Measurements from ENCODE around the gene ISG20.

The ISG20 gene

GRCh38 chr15:88684345-88684744 lies 45.5 kb downstream of the ISG20 start:
- no peak overlapping the region for H4K91ac ChIP-seq (ENCODE audit: low read length)
- no peaks in the 10 kb centered on the region for H3K36me3 ChIP-seq (ENCODE audit: control insufficient read depth in 1 of 2, insufficient read depth in 2 of 2, low read depth in 1 of 2, low read length in 2 of 2)
- H2BK15ac ChIP-seq (ENCODE audit: low read depth, poor library complexity, severe bottlenecking), result no peak overlapping the region
- H3K23ac ChIP-seq (ENCODE audit: low read length in 2 of 2), result no peak overlapping the region
- H4K8ac ChIP-seq (ENCODE audit: low read length), result no peak overlapping the region
- no peak overlapping the region for H3K4me2 ChIP-seq (ENCODE audit: low read length, poor library complexity, severe bottlenecking)
- H3K4me3 ChIP-seq (ENCODE audit: insufficient read depth in 1 of 2, low read depth in 1 of 2, low read length in 2 of 2), result no peak overlapping the region
- H2BK120ac ChIP-seq (ENCODE audit: low read depth, low read length), result no peak overlapping the region
- H3K14ac ChIP-seq (ENCODE audit: low read length in 2 of 2), result no peak overlapping the region
- no peak overlapping the region for H3K9ac ChIP-seq (ENCODE audit: low read length)
- no peak overlapping the region for H3K18ac ChIP-seq (ENCODE audit: low read depth in 1 of 2, low read length in 2 of 2)
- H3K27me3 ChIP-seq (ENCODE audit: control insufficient read depth in 1 of 2, insufficient read depth in 1 of 2, low read length in 2 of 2), result peaks cover 3 to 64% of the 10 kb centered on the region in 2 experiments
- H2AK5ac ChIP-seq (ENCODE audit: low read length, severe bottlenecking), result no peak overlapping the region
- H3K4ac ChIP-seq (ENCODE audit: low read depth in 1 of 2, low read length in 2 of 2), result no peak overlapping the region
- H3K79me1 ChIP-seq (replicated peaks; ENCODE audit: low read length, poor library complexity, severe bottlenecking), result no peaks in the 10 kb centered on the region
- no peak overlapping the region for H2BK5ac ChIP-seq (ENCODE audit: low read depth, low read length, poor library complexity, severe bottlenecking)
- H3K27ac ChIP-seq (ENCODE audit: low read length, poor library complexity, severe bottlenecking), result no peak overlapping the region
- H2AFZ ChIP-seq (ENCODE audit: low read depth, low read length), result no peak overlapping the region
- 0% methylated on average over 1 of the region's 3 CpGs for WGBS
- H2BK12ac ChIP-seq (ENCODE audit: low read length in 2 of 2), result no peak overlapping the region
- H3K9me3 ChIP-seq (ENCODE audit: control insufficient read depth, low read length), result peaks cover 2% of the 10 kb centered on the region
- DNase-seq, result no peak
- no peaks in the 10 kb centered on the region for H3K4me1 ChIP-seq (ENCODE audit: control insufficient read depth, insufficient read depth, low read depth, low read length)

- no peak overlapping the region for H3K4me2 ChIP-seq (ENCODE audit: low read length, poor library complexity, severe bottlenecking)
- H3K79me1 ChIP-seq (replicated peaks; ENCODE audit: low read length, poor library complexity, severe bottlenecking), result no peaks in the 10 kb centered on the region
- H3K4me1 ChIP-seq (ENCODE audit: control insufficient read depth, insufficient read depth, low read depth, low read length), result no peaks in the 10 kb centered on the region
- H3K36me3 ChIP-seq (ENCODE audit: control insufficient read depth in 1 of 2, insufficient read depth in 2 of 2, low read depth in 1 of 2, low read length in 2 of 2), result no peaks in the 10 kb centered on the region
- no peak for DNase-seq
- no peak overlapping the region for H2BK5ac ChIP-seq (ENCODE audit: low read depth, low read length, poor library complexity, severe bottlenecking)
- no peak overlapping the region for H3K4me3 ChIP-seq (ENCODE audit: insufficient read depth in 1 of 2, low read depth in 1 of 2, low read length in 2 of 2)
- no peak overlapping the region for H2AFZ ChIP-seq (ENCODE audit: low read depth, low read length)
- no peak overlapping the region for H3K27ac ChIP-seq (ENCODE audit: low read length, poor library complexity, severe bottlenecking)
- H2BK120ac ChIP-seq (ENCODE audit: low read depth, low read length), result no peak overlapping the region
- no peak overlapping the region for H4K8ac ChIP-seq (ENCODE audit: low read length)
- no peak overlapping the region for H4K91ac ChIP-seq (ENCODE audit: low read length)
- H2BK15ac ChIP-seq (ENCODE audit: low read depth, poor library complexity, severe bottlenecking), result no peak overlapping the region
- H3K14ac ChIP-seq (ENCODE audit: low read length in 2 of 2), result no peak overlapping the region
- no peak overlapping the region for H3K23ac ChIP-seq (ENCODE audit: low read length in 2 of 2)
- H3K4ac ChIP-seq (ENCODE audit: low read depth in 1 of 2, low read length in 2 of 2), result no peak overlapping the region
- no peak overlapping the region for H3K18ac ChIP-seq (ENCODE audit: low read depth in 1 of 2, low read length in 2 of 2)
- peaks cover 2% of the 10 kb centered on the region for H3K9me3 ChIP-seq (ENCODE audit: control insufficient read depth, low read length)
- no peak overlapping the region for H2AK5ac ChIP-seq (ENCODE audit: low read length, severe bottlenecking)
- H3K9ac ChIP-seq (ENCODE audit: low read length), result no peak overlapping the region
- no peak overlapping the region for H2BK12ac ChIP-seq (ENCODE audit: low read length in 2 of 2)
- 89% methylated on average over 2 of the region's 2 CpGs for WGBS
- H3K27me3 ChIP-seq (ENCODE audit: control insufficient read depth in 1 of 2, insufficient read depth in 1 of 2, low read length in 2 of 2), result peaks cover 3 to 68% of the 10 kb centered on the region in 2 experiments
Observed at GRCh38 chr15:88686166-88686565, 47.4 kb downstream of the ISG20 start.

GRCh38 chr15:88688394-88688933 lies 49.6 kb downstream of the ISG20 start:
- Histone ChIP-seq H3K9me3 (ENCODE audit: control insufficient read depth, low read length) (peaks cover 2% of the 10 kb centered on the region), H3K4me1 (ENCODE audit: control insufficient read depth, insufficient read depth, low read depth, low read length) (no peaks in the 10 kb centered on the region), H3K4ac (ENCODE audit: low read depth in 1 of 2, low read length in 2 of 2) (no peak overlapping the region), H3K79me1 (replicated peaks; ENCODE audit: low read length, poor library complexity, severe bottlenecking) (no peaks in the 10 kb centered on the region), H4K91ac (ENCODE audit: low read length) (no peak overlapping the region), H3K18ac (ENCODE audit: low read depth in 1 of 2, low read length in 2 of 2) (no peak overlapping the region), H2BK5ac (ENCODE audit: low read depth, low read length, poor library complexity, severe bottlenecking) (no peak overlapping the region), H3K36me3 (ENCODE audit: control insufficient read depth in 1 of 2, insufficient read depth in 2 of 2, low read depth in 1 of 2, low read length in 2 of 2) (no peaks in the 10 kb centered on the region), H3K9ac (ENCODE audit: low read length) (no peak overlapping the region), H3K4me3 (ENCODE audit: insufficient read depth in 1 of 2, low read depth in 1 of 2, low read length in 2 of 2) (no peak overlapping the region), H2BK12ac (ENCODE audit: low read length in 2 of 2) (no peak overlapping the region), H3K23ac (ENCODE audit: low read length in 2 of 2) (no peak overlapping the region), H3K27ac (ENCODE audit: low read length, poor library complexity, severe bottlenecking) (no peak overlapping the region), H4K8ac (ENCODE audit: low read length) (no peak overlapping the region), H3K27me3 (ENCODE audit: control insufficient read depth in 1 of 2, insufficient read depth in 1 of 2, low read length in 2 of 2) (peaks cover 3 to 73% of the 10 kb centered on the region in 2 experiments), H2BK120ac (ENCODE audit: low read depth, low read length) (no peak overlapping the region), H3K4me2 (ENCODE audit: low read length, poor library complexity, severe bottlenecking) (no peak overlapping the region), H3K14ac (ENCODE audit: low read length in 2 of 2) (no peak overlapping the region), H2AK5ac (ENCODE audit: low read length, severe bottlenecking) (no peak overlapping the region), H2AFZ (ENCODE audit: low read depth, low read length) (no peak overlapping the region), H2BK15ac (ENCODE audit: low read depth, poor library complexity, severe bottlenecking) (no peak overlapping the region)
- 79% methylated on average over 8 of the region's 8 CpGs for WGBS
- no peak for DNase-seq

- Histone ChIP-seq H3K23ac (ENCODE audit: low read length in 2 of 2) (no peak overlapping the region), H3K27me3 (ENCODE audit: control insufficient read depth in 1 of 2, insufficient read depth in 1 of 2, low read length in 2 of 2) (peaks cover 0 to 81% of the 10 kb centered on the region in 2 experiments), H2BK12ac (ENCODE audit: low read length in 2 of 2) (no peak overlapping the region), H3K9ac (ENCODE audit: low read length) (no peak overlapping the region), H2BK15ac (ENCODE audit: low read depth, poor library complexity, severe bottlenecking) (no peak overlapping the region), H2BK5ac (ENCODE audit: low read depth, low read length, poor library complexity, severe bottlenecking) (no peak overlapping the region), H4K8ac (ENCODE audit: low read length) (no peak overlapping the region), H2AFZ (ENCODE audit: low read depth, low read length) (no peak overlapping the region), H3K4ac (ENCODE audit: low read depth in 1 of 2, low read length in 2 of 2) (no peak overlapping the region), H3K27ac (ENCODE audit: low read length, poor library complexity, severe bottlenecking) (no peak overlapping the region), H3K36me3 (ENCODE audit: control insufficient read depth in 1 of 2, insufficient read depth in 2 of 2, low read depth in 1 of 2, low read length in 2 of 2) (no peaks in the 10 kb centered on the region), H3K4me2 (ENCODE audit: low read length, poor library complexity, severe bottlenecking) (no peak overlapping the region), H3K18ac (ENCODE audit: low read depth in 1 of 2, low read length in 2 of 2) (no peak overlapping the region), H3K9me3 (ENCODE audit: control insufficient read depth, low read length) (peaks cover 2% of the 10 kb centered on the region), H2AK5ac (ENCODE audit: low read length, severe bottlenecking) (no peak overlapping the region), H3K79me1 (replicated peaks; ENCODE audit: low read length, poor library complexity, severe bottlenecking) (no peaks in the 10 kb centered on the region), H3K4me3 (ENCODE audit: insufficient read depth in 1 of 2, low read depth in 1 of 2, low read length in 2 of 2) (no peak overlapping the region), H2BK120ac (ENCODE audit: low read depth, low read length) (no peak overlapping the region), H3K14ac (ENCODE audit: low read length in 2 of 2) (no peak overlapping the region), H4K91ac (ENCODE audit: low read length) (no peak overlapping the region), H3K4me1 (ENCODE audit: control insufficient read depth, insufficient read depth, low read depth, low read length) (no peaks in the 10 kb centered on the region)
- no peak for DNase-seq
- 67% methylated on average over 7 of the region's 7 CpGs for WGBS
Observed at GRCh38 chr15:88690331-88690730, 51.5 kb downstream of the ISG20 start.
